Fibroblast of gingiva (primary cell): ENCODE data around the gene IGSF3.

Experiments
- DNase-seq: peaks from one replicate; pipeline ENCODE4 v3.0.0-alpha.2; 2011; ENCODE audit warnings: low read depth

Gene IGSF3

DNA sequence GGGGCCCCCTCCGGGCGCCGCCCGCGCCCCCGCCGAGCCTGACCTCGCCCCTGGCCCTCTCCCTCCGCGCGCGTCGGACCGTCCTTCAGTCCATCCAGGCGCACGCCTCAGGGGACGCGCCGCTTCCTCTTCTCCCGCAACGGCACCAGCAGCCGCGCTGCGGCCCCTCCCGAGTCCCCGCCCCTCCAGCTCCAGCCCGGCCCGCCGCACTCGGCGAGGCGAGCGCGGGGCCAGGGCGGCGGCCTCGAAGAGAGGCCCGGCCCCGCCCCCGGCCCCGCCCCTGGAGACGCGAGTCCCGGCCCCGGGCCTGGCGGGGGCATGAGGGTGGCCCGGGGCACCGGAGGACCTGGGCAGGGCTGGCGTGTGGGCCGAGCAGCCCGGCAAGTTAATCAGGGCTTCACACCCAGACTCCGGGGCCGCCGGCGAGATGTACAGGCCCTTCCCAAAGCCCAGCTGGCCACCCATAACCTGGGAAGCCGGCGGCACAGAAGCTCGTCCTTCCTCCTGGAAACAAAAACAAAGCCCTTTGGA, at the start of gene IGSF3:
Gene IGSF3 (minus strand): TSS at position 159 of the 531 bp plus-strand sequence. CDS start 1,407 bp downstream, outside the sequence.
- DNase-seq = peak; percentile 25

DNA sequence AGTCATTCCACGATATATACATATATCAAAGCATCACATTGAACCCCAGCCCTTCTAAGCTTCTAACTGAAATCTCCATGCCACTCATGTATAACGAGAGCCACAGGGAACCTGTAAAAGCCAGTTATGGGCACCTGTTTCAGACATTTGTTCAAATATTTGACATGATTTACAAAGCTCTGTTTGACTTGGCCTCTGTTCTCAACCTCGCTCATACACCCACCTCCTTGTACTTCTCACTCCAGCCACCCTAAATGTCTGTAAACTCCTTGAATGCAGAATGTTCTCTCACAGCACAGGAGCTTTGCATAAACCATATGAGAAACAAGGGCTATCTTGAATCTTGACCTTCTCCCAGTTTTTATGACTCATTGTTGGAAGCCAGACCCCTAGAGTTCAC, 49.8 kb upstream of the IGSF3 start:
- no peak for DNase-seq

DNA sequence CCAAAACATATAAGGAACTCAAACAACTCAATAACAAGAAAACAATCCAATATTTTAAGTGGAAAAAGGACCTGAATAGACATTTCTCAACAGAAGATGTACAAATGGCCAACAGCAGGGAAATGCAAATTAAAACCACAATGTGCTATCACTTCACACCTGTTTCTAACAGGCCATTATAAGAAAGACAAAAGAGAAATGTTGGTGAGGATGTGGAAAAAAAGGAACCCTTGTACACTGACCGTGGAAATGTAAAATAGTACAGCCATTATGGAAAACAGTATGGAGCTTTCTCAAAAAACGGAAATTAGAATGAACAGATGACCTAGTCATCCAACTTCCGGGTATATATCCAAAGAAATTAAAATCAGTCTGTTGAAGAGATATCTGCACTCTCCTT, 48.9 kb upstream of the IGSF3 start:
- no peak for DNase-seq

DNA sequence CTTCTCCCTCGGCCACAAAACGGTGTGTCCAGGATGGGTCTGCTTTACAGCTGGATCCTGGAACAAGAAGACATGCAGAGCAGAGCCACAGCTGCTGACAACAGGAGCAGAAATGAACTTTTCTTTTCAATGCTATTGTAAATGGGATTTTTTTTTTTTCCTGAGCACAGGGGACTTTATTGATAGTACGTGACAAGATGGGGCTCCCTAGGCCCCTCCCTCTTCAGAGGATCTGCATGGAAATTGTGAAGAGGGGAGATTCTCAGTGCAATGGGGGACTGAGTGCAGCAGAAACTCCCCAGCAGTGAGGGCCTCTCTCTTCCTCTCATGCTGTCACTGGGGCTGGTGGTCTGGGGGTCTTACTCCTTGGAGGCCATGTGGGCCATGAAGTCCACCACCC, 45.9 kb upstream of the IGSF3 start:
- no peak for DNase-seq

DNA sequence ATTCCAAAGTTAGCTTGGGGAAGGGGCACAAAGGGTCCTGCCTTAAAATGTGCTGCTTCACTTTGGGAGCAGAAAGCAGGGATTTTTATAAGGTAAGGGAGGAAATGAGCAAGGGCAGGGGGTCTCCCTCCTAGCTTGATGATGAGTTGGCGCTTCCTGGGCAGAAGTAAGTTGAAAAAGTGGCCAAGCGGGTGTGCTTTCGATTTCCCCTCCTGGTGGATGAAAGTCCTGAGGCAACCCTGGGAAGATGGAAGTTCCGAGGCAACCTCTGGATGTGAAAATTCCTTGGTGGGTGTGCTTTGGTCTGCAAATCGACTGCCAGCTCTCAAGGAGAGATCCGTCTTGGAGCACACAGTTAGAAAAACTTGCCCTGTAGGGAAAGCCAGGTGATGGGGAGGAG, 45.0 kb upstream of the IGSF3 start:
- no peak for DNase-seq

DNA sequence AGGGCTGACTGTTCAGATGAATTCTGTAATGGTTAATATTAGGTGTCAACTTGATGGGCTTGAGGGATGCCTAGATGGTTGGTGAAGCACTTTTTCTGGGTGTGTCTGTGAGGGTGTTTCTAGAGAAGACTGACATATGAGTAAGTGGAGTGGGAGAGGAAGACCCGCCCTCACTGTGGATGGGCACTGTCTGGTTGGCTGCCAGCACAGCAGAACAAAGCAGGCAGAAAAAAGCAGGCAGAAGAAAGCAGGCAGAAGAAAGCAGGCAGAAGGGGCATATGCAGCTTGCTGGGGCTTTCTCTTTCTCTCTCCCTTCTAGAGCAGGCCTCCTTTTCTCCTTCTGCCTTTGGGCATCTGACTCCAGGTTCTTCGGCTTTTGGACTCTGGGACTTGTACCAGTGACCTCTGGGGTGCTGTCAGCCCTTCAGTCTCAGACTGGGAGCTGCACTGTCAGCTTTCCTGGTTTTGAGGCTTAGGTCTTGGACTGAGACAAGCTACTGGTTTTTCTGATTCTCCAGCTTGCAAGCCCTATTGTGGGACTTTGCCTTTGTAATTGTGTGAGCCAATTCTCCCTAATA, 43.8 kb upstream of the IGSF3 start:
- DNase-seq = no peak

DNA sequence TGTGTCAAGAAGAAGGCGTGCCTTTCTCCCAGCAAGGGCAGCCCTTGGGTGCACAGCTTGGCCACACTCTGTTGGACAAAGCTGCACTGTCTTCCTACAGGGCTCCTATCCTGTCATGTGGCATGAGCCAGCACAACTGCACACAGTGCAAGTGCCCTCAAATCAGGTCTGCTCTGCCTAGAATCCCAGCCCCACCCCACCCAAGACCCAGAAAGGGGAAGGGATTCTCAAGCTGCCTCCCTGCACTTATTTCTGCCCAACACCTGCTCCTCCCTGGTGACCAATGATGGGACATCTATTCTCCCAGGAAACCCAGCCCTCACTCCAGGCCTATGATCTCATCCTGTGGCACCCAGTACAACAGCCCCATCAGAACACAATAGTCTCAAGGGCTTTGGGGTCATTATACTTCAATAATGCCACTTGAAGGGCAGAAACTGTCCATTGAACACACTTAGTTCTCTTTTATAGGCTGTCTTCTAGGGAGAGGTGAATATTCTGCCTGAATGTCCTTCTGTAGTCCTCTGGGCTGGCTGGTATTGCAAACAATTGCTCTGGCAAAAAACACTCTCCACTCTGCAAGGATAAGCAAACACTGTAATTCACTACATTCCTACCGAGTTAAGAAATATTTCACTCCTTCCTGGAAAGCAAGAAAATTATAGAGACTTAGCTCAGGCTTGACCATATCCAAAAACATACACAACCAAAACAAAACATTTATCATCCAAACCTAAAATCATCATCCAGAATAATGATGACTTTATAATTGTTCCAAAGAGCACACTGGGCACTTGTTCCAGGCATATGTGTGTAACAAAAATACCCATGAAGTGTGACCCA, 43.1 kb upstream of the IGSF3 start:
- no peak for DNase-seq

DNA sequence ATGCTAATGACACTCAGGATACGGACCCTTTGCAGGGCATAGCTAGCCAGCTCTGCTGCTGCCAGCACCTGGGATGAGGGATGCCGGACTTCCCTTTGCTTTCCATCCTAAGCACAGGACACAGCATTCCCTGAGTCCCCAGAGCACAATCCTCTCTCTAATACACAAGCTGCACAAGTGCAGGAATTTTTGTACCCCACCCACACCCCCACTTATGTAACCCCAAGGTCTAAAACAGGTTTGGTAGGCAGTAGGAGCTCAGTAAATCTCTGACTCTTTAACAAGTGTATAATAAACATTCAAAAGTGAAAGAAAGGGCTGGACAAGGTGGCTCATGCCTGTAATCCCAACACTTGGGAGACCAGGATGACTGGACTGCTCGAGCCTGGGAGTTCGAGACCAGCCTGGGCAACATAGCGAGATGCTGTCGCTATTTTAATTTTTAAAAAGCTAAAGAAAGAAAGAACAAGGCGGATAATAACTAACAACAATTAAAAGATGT, 42.2 kb upstream of the IGSF3 start:
- no peak for DNase-seq

DNA sequence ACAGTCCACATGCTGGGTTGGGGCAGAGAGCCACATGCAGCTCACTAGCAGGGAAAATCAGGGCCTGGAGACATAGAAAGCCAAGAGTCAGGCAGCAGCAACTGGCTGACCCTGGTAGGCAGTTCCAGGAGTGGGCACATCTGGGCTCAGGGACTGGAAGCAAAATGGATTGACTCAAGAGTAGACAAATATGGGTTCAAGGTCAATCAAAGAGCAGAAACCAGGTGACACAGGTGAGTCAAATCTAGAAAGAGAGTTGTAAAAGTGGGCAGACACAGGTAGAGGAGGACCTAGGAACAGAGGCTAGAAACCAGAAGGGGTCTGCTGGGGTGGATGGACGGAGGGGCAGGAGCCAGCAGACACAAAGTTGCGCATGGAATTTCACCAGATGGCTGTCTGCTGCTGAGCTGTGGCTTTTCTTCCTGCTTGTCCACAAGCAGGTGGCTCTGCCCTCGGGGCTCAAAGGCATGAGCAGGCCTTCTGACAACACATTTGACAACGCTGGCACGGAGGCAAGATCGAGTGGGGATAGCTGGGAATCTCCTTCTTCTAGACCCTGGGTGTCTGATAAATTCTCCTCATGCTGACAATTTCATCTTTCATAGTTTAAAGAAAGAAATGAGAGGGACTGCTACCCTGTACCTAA, 40.8 kb upstream of the IGSF3 start:
- DNase-seq = no peak

DNA sequence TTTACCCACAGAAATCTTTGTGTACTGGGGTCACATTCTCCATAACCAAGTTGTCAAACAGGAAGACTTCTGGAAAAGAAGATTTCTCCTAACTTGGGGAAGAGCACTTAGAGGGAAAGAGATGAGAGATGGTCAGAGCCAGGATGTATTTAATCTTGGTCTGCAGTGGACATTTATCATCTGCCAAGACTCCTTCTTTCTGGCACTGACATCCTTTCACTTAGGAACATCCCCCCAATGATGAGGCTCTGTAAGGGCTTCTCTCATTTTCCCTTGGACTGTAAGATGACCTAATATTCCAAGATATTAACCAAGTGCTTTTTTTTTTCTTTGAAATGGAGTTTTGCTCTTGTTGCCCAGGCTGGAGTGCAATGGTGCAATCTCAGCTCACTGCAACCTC, 39.3 kb upstream of the IGSF3 start:
- DNase-seq = no peak

DNA sequence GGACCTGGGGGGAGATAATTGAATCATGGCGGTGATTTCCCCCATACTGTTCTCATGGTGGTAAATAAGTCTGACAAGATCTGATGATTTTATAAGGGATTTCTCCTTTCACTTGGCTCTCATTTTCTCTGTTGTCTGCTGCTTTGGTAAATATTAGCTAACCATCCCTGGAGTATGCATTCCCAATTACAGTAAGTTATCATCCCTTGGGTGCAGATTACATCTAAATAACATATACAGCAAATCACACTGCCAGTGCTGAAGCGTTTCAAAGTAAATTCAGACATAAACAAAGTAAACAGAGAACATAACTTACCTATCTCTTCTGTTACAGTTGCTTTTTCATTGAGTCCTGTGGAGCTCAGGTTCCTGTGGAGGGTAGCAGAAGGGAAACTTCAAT, 38.6 kb upstream of the IGSF3 start:
- DNase-seq = no peak

DNA sequence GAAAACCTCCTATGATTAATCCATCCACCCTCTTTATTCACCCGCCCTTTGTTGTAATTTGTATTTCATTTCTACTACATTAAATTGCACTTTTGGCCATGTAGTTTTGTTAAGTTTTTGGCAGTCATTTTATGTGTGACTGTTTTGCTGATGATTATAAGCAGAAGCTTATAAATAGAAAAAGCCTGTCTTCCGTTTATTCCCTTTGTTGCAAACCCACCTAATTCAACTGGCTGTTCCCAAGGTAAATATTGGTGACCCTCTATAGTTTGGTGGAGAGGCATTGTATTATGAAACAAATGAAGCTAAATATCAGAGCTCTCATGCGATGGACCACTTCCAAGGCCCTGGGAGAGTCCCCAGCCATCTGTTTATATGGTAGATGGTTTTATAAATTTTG, 36.7 kb upstream of the IGSF3 start:
- DNase-seq = no peak

DNA sequence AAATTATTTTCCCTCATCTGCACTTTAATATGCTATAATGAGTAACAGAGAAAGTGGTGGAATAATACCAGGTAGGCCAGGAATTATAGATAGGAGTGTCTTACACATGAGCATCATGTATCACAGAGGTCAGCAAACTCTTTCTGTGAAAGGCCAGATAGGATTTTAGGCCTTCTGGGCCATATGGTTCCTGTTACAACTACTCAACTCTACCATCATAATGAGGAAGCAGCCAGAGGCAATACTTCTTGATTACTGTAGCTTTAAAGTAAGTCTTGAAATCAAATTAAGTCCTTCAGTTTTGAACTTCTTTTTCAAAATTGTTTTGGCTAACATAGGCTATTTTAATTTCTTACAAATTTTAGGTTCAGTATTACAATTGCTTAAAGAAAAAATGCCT, 32.1 kb upstream of the IGSF3 start:
- no peak for DNase-seq

DNA sequence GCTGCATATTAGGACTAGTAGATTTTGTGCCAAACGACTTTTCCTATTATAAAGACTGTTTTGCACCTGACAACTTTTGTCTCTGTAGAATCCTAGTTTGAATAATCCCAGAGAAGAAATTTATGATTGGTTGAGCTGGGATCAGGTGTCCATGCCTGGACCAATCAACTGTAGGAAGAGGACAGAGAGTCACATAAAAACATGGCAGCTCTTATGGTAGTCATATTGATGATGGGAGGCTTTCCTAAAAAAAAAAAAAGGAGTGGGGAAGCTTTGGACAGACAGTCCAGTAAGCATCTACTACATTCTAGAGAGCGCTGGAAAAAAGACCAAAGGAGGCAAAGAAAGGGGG, 30.7 kb upstream of the IGSF3 start:
- no peak for DNase-seq

DNA sequence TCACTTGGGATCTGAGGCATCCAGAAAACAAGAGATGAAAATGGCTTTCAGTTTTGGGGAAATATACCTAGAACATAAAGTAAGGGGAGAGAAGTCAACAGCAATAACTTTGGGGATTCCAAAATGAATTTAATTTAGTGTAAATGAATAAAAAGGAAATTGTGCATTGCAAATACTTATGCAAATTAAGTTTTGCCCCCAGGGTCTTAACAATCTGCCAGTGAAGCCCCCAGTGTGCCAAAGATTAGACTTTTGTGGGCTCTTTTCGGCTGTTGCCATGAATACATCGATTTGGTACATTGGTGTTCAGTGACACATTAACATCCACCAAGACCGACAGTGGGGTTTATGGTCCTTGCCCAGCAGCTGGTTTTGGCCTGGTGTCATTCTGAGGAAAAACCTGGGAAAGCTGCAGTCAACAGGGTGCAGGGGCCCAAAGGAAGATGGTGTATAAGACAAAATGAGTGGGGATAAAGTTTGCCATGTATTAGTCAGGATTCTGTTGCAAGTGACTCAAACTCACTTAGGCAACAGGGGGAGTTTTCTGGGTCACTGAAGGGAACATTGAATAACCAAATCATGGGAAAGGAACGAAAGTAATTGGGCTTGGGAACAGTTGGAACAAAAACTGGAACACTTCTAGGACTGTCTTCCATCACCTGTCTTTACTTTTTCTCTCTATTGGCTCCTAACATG, 30.2 kb upstream of the IGSF3 start:
- peak; percentile 43 for DNase-seq

DNA sequence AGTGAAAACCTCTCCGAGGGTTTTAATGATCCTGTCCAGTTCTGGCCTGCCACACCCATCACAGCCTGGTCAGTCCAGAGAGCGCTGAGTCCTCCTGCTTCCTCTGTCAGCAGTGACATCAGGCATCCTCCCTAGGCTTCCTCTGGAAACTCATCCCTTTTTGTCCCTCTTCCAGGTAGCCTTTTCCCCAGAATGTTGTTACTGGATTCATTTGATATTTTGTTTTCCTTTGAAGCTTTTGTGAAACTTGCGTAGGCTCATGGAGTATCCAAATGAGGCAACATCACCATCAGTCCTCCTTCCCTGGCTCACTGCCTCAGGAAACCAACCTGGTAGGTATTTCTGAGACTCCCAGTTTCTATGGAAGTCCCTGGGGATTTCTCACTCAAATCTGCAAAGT, 27.0 kb upstream of the IGSF3 start:
- peak; percentile 26 for DNase-seq

DNA sequence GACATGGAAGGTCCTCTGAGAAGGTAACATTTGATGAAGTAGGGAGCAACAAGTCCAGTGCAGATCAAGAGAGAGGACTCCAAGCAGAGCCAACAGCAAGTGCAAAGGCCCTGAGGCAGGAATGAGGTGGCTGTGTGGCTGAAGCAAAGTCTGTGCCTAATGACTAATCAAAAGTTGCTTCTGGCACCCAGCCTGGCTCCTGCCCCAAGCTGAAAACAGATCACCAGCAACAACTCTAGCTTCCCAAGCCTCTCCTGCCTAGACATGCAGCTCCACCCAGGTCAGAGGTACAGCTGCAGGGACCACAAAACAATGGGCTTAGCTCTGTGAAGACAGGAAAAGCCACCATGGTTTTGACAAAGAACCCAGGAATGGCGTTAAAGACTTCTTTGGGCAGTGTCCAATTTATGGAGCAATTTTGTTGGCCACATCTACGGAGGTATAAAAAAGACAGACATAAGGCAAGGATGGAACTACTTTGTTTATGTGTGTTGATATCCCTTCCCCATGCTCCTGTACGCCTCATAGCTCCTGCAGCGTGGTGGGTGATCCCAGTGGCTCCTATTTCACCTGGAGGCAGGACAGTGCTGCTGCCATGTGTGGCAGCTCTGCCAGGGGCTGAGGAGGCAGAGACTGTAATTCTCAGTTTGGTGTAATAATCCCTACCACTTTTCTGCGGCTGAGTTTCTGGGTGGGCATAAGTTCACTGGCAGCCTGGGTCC, 26.4 kb upstream of the IGSF3 start:
- DNase-seq = peak; percentile 57

DNA sequence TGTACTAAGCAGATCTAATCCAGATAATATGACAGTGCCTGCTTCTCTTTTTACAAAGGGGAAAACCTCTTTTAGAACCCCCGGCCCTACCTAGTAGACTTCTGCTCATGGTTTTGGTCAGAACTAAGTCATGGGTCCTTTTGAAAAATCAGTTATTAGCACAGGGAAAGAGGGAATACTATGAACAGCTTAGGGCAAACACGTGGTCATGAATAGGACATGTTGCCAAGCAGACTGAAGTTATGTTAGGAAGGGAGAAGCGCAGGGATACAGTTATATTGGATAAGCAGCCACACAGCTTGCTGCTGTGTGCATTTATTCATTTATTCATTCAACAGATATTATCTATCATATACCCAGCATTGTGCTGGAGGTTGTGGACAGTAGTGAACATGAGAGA, 25.3 kb upstream of the IGSF3 start:
- no peak for DNase-seq

DNA sequence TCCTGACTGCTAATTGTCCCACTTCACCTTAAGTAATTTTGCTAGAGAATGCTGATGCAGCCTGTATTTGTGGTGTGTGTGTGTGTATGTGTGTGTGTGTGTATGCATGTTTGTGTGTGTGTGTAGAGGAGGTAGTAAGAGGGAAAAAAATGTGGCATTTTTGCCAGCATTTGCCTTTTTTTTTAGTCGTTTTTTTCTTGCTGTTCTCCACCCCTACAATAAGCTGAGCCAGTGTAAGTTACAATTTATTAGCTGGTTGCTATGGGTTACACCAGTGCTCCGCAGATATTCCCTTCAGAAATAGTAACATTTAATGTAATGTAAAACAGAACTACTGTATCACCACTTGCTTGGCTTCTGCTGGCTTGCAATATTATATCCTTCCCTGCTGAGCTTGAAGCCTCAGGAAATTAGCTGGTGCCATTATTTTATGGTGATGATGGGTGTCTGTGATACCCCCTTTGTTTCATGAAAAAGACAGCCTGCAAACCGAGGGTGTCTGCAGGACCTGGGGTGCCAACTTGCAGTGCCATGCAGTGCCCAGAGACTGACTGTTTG, 23.4 kb upstream of the IGSF3 start:
- DNase-seq = peak; percentile 13

DNA sequence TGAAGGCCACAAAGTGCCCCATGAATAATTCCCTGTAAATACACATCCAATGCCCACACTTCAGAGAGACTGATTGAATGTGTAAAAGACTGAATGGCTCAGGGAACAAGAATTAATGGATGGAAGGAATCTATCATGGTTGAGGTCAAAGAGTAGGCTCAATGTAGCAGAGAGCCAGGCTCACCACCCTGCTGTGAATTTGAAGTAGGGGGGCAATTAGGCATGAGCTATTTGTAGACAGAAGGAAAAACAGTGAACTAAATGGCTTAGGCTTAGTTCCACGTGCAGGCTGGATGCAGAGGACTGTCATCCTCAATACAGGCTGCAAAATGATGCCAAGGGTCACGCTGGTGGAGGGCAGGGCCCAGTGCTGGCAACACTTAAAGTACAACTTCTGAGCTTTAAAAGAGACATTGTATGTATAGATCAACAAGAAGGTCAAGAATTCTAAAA, 22.9 kb upstream of the IGSF3 start:
- no peak for DNase-seq

DNA sequence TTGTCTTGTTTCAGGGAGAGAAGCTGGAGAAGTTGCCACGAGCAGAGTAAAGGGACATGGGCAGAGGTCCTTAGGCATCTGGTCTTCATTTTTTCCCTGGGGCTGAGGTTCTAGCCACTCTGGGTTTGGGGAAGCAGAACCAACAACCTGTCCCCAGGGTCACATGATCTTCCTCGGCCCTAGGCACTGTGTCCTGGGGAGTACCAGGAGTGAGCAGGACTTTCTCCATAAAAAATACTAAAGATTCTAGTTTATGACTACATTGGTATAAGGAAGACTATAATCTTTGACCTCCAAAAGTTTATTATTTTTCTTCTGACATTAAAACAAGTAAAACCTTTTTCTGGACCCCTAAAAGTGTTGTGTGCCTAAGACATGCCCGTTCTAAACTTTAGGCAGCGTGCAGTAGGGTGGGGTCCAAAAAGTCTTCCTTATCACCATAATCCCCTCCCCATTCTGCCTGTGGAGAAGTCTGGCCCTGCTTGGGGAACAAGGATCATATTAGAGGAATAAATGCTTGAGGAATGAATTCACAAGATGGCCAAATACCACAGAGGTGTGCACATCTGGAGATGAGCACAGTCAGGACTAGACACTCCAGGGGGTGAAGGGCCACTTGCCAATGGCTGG, 19.3 kb upstream of the IGSF3 start:
- peak; percentile 10 for DNase-seq
